Stomach (tissue), 4 donors: ENCODE measurements around the gene NYAP2.

ENCODE experiments used
- POLR2AphosphoS5 ChIP-seq, 3 donors: sonication (generic); formaldehyde crosslinking; IDR thresholded peaks; one replicate each; pipeline ENCODE4 v1.6.1; 2016; ENCODE audit warnings: antibody characterized with exemption in 3 of 3
- TF ChIP-seq, protein P1 (sequence below), 7 experiments: fragments of 450-650 bp in 4 of 7; fragments of 200-600 bp in 3 of 7; sonication (generic) in 3 of 7; IDR thresholded peaks; one replicate each; pipeline ENCODE4 v1.5.1; 2016 to 2019; ENCODE audit warnings: antibody characterized with exemption in 7 of 7, control low read depth in 2 of 7, mild to moderate bottlenecking in 1 of 7

DNA sequence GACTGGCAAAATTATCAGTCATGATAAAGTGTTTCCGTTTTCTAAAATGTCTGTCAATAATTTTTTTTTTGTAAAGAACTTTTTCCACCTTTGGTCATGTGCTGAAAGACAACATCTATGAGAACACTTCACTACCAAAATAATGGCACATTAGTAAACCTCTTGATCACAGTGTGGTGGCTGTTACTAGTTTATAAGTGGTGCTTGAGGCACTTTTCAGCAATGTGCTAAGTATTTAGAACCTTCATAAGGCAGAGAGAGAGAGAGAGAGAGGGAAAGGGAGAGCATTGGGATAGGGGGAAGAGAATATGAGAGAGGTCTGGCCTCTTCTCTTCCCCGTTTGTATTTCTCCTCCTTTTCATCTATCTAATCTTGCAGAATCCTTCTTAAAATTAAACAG is 1.1 kb upstream of the NYAP2 start:
- TF ChIP-seq, protein P1, sequence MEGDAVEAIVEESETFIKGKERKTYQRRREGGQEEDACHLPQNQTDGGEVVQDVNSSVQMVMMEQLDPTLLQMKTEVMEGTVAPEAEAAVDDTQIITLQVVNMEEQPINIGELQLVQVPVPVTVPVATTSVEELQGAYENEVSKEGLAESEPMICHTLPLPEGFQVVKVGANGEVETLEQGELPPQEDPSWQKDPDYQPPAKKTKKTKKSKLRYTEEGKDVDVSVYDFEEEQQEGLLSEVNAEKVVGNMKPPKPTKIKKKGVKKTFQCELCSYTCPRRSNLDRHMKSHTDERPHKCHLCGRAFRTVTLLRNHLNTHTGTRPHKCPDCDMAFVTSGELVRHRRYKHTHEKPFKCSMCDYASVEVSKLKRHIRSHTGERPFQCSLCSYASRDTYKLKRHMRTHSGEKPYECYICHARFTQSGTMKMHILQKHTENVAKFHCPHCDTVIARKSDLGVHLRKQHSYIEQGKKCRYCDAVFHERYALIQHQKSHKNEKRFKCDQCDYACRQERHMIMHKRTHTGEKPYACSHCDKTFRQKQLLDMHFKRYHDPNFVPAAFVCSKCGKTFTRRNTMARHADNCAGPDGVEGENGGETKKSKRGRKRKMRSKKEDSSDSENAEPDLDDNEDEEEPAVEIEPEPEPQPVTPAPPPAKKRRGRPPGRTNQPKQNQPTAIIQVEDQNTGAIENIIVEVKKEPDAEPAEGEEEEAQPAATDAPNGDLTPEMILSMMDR (IDR thresholded peaks at IDR 0.05): no peak
- no peak for TF ChIP-seq POLR2AphosphoS5 (IDR thresholded peaks at IDR 0.05)
